ENCODE results near the gene IL3.

- TF ChIP-seq CTCF (IDR thresholded peaks at IDR 0.05) (no peak), POLR2A (IDR thresholded peaks at IDR 0.05) (no peak)
Observed at GRCh38 chr5:132011622-132012343, 48.7 kb upstream of the IL3 start, which contains the start of gene ACSL6.
